MM.1S (cell line): Measurements from ENCODE around the gene ARSG.

ENCODE experiments used
- EZH2phosphoT487 ChIP-seq: fragments of 300-600 bp; sonication (generic); IDR thresholded peaks from 2 replicates; pipeline ENCODE4 v1.6.1; 2018; ENCODE audit warnings: antibody characterized with exemption, low read length
- TF ChIP-seq, protein P1 (sequence below): fragments of 300-600 bp; sonication (generic); IDR thresholded peaks from 2 replicates; pipeline ENCODE4 v1.5.1; 2016; ENCODE audit warnings: antibody characterized with exemption, low read length, mixed read lengths

DNA sequence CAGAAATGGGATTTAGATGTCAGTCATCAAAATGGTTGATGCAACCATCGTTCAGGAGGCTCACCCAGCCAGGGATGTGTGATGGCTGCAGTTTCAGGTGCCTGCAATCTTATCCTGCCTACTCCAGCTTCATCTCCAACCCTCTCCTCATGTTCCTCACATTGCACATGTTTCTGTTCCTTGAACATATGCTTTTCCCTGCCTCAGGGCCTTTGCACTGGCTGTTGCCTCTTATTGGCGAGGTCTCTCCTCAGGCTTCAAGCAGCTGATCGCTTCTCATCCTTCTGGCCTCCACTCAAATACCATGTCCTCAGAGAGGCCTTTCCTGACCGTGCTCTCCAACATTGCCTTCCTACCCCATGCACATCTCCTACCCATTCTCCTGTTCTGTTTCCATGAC is 24.6 kb downstream of the ARSG start:
- no peak for TF ChIP-seq EZH2phosphoT487
- TF ChIP-seq, protein P1, sequence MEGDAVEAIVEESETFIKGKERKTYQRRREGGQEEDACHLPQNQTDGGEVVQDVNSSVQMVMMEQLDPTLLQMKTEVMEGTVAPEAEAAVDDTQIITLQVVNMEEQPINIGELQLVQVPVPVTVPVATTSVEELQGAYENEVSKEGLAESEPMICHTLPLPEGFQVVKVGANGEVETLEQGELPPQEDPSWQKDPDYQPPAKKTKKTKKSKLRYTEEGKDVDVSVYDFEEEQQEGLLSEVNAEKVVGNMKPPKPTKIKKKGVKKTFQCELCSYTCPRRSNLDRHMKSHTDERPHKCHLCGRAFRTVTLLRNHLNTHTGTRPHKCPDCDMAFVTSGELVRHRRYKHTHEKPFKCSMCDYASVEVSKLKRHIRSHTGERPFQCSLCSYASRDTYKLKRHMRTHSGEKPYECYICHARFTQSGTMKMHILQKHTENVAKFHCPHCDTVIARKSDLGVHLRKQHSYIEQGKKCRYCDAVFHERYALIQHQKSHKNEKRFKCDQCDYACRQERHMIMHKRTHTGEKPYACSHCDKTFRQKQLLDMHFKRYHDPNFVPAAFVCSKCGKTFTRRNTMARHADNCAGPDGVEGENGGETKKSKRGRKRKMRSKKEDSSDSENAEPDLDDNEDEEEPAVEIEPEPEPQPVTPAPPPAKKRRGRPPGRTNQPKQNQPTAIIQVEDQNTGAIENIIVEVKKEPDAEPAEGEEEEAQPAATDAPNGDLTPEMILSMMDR, result no peak
